Measurements from ENCODE around the gene MYRIP. TPM values are rescaled to one million over a fixed set of nuclear protein-coding genes. Genes with fewer than 3 reads are reported as not detected.

Gene MYRIP
- total and polyA plus RNA-seq, 10 of the 15 experiments (the other 5 are each of a cell fraction or from before 2014, with no cell fraction given): 0.03 to 0.08 (median 0.04) TPM; not detected in 6

GRCh38 chr3:40291471-40291870 is 482.1 kb downstream of the MYRIP start (continued):
- no peak for TF ChIP-seq TBL1XR1 (IDR thresholded peaks at IDR 0.05; ENCODE audit: low read depth, low read length)

GRCh38 chr3:40292637-40293349 is 483.4 kb downstream of the MYRIP start:
- Histone ChIP-seq H3K4me3 (no peak overlapping the region), H3K27ac (ENCODE audit: control insufficient read depth, insufficient read depth) (no peak overlapping the region), H4K20me1 (ENCODE audit: control insufficient read depth, insufficient read depth) (no peaks in the 10 kb centered on the region), H3K27me3 (replicated peaks in 1 of 2; ENCODE audit: control insufficient read depth in 2 of 2, insufficient read depth in 2 of 2, low read length in 1 of 2) (no peaks in the 10 kb centered on the region), H3K9me3 (replicated peaks; ENCODE audit: control insufficient read depth, insufficient read depth, low read length) (no peaks in the 10 kb centered on the region; the same call in 2 of the 3 replicates), H3K79me2 (ENCODE audit: control insufficient read depth, insufficient read depth, low read length) (no peaks in the 10 kb centered on the region), H2AFZ (ENCODE audit: control insufficient read depth, low read depth, low read length) (no peak overlapping the region), H3K9ac (ENCODE audit: control insufficient read depth, insufficient read depth, low read length) (no peak overlapping the region), H3K36me3 (ENCODE audit: control insufficient read depth in 2 of 2, insufficient read depth in 2 of 2, low read length in 1 of 2) (no peaks in the 10 kb centered on the region), H3K4me2 (ENCODE audit: control insufficient read depth, insufficient read depth) (no peak overlapping the region), H3K4me1 (ENCODE audit: control insufficient read depth, insufficient read depth, low read length) (no peaks in the 10 kb centered on the region)
- RAD21 ChIA-PET (ENCODE audit: unreplicated experiment): no interaction called here
- CTCF ChIA-PET: no interaction called here
- in situ Hi-C loops (cut with MboI): no loop called here
- BruUV-seq (replicated peaks): no TSS peak
- SMC1A ChIA-PET (ENCODE audit: uncharacterized antibody, unreplicated experiment): interaction anchor here (1.0 to 1.6 kb wide), 2 partner anchors 15 to 25 kb away, joined by 3 to 5 read pairs; no protein-coding TSS in a partner anchor
- WGBS (ENCODE audit: insufficient coverage, insufficient replicate concordance, low lambda C conversion rate, missing lambda C conversion rate): 59% methylated on average over 4 of the region's 4 CpGs
- POLR2A ChIA-PET: no interaction called here
- intact Hi-C loops (cut with micrococcal nuclease; ENCODE audit: unreplicated experiment): no loop called here
- DNase-seq (ENCODE audit: low read depth, low spot score) (no peak), ATAC-seq (no peak), FAIRE-seq (no peak)
- TF ChIP-seq IKZF2 (IDR thresholded peaks at IDR 0.05) (no peak), RB1 (IDR thresholded peaks at IDR 0.05; ENCODE audit: borderline replicate concordance) (no peak), RBBP5 (conservative IDR thresholded peaks at IDR 0.05) (no peak), NFYB (IDR thresholded peaks at IDR 0.05; ENCODE audit: insufficient read depth, low read depth, low read length) (no peak), MTA3 (IDR thresholded peaks at IDR 0.05; ENCODE audit: borderline replicate concordance, low read length) (no peak), GABPA (IDR thresholded peaks at IDR 0.05; ENCODE audit: low read depth) (no peak), ZBTB11 (CRISPR knock-in tag; IDR thresholded peaks at IDR 0.05) (no peak), NR2F1 (conservative IDR thresholded peaks at IDR 0.05) (no peak), E2F8 (IDR thresholded peaks at IDR 0.05; ENCODE audit: low read depth, partially characterized antibody) (no peak), CEBPZ (IDR thresholded peaks at IDR 0.05; ENCODE audit: low read depth, low read length) (no peak)

Measured in GM12878 (cell line).